Endothelial cell of umbilical vein (primary cell): ENCODE results near the gene CASP14.

Experiments used
- FOS ChIP-seq: IDR thresholded peaks from 2 replicates; pipeline ENCODE4 v1.6.1; 2011; ENCODE audit warnings: mild to moderate bottlenecking, low read length, moderate library complexity, borderline replicate concordance; ENCODE audit not compliant: insufficient read depth
- GATA2 ChIP-seq: IDR thresholded peaks from 2 replicates; pipeline ENCODE4 v1.7.0; 2011; ENCODE audit warnings: low read depth, mild to moderate bottlenecking, moderate library complexity, mixed read lengths, low read length; ENCODE audit not compliant: insufficient read length, insufficient read depth
- JUN ChIP-seq: IDR thresholded peaks from 2 replicates; pipeline ENCODE4 v1.6.1; 2011; ENCODE audit warnings: borderline replicate concordance, low read depth; ENCODE audit not compliant: insufficient read length, insufficient read depth
- POLR2A ChIP-seq: IDR thresholded peaks from 2 replicates; pipeline ENCODE4 v1.6.1; 2012; ENCODE audit warnings: low read depth, mild to moderate bottlenecking, control low read depth, low read length
- TF ChIP-seq, protein P1 (sequence below), 2 donors: IDR thresholded peaks; 1 replicate in 1 of 2; 2 replicates in 1 of 2; pipeline ENCODE4 v1.5.1; 2011; ENCODE audit warnings: low read length in 2 of 2, mild to moderate bottlenecking in 2 of 2, moderate library complexity in 2 of 2, control low read depth in 1 of 2, inconsistent platforms in 1 of 2, low read depth in 1 of 2; ENCODE audit not compliant: insufficient read depth in 1 of 2; ENCODE audit errors: extremely low read depth in 1 of 2

DNA sequence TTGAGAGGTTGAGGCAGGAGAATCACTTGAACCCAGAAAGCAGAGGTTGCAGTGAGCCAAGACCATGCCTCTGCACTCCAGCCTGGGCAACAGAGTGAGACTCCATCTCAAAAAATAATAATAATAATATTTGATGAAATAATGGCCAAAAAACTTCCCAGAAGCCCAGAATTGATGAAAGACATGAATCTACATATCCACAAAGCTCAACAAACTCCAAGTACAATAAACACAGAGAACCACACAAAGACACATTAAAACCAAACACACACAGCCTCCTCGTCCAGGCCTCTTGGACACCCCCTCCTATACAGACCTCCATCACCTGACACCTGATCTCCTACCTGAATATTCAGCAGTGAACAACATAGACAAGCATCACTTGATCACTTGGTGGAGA is 54.7 kb downstream of the CASP14 start:
- TF ChIP-seq, protein P1, sequence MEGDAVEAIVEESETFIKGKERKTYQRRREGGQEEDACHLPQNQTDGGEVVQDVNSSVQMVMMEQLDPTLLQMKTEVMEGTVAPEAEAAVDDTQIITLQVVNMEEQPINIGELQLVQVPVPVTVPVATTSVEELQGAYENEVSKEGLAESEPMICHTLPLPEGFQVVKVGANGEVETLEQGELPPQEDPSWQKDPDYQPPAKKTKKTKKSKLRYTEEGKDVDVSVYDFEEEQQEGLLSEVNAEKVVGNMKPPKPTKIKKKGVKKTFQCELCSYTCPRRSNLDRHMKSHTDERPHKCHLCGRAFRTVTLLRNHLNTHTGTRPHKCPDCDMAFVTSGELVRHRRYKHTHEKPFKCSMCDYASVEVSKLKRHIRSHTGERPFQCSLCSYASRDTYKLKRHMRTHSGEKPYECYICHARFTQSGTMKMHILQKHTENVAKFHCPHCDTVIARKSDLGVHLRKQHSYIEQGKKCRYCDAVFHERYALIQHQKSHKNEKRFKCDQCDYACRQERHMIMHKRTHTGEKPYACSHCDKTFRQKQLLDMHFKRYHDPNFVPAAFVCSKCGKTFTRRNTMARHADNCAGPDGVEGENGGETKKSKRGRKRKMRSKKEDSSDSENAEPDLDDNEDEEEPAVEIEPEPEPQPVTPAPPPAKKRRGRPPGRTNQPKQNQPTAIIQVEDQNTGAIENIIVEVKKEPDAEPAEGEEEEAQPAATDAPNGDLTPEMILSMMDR (IDR thresholded peaks at IDR 0.05; ENCODE audit: extremely low read depth in 1 of 2, insufficient read depth in 1 of 2, low read depth in 1 of 2, low read length in 2 of 2) = no peak
- no peak for TF ChIP-seq GATA2
- TF ChIP-seq JUN = no peak
- TF ChIP-seq POLR2A = no peak
- no peak for TF ChIP-seq FOS
